Stimulated activated CD8-positive, alpha-beta memory T cell treated with anti-CD3 and anti-CD28 coated beads, Interleukin-15, amount 100 ng/mL, for 4 hours (primary cell): ENCODE results near the gene SH2D3A.
"Not testable (repeated sequence)": the region's sequence is repeated elsewhere in the genome, so short reads cannot be mapped to it uniquely, and the experiment has no call there.

Experiments
- DNase-seq, 2 donors: peaks; one replicate each; pipeline ENCODE4 v3.0.0-alpha.2; 2020; ENCODE audit warnings: low read depth in 2 of 2

SH2D3A gene

GRCh38 chr19:6761053-6761676, 6.1 kb downstream of the SH2D3A start:
- DNase-seq: no peak

DNA sequence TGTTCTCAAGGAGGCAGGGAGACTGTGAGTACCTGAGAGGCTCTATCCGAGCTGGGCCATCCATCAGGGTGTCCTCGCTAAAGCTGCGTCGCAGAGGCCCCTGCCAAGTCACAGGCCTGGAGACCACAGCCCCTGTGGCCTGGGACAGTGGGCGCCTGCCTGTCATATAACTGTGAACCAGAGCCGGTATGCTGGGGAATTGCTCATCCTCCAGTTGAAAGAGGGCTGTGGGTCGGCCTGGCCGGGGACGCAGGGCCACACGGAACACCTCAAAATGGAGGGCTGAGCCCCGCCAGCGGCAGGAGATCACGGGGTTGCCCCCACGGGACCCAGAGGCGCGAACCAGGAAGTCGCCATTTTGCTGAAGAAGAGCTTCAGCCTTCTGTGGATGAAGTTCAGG, 6.6 kb downstream of the SH2D3A start:
- no peak for DNase-seq

GRCh38 chr19:6754653-6755463, 12.4 kb downstream of the SH2D3A start:
- DNase-seq: no peak

DNA sequence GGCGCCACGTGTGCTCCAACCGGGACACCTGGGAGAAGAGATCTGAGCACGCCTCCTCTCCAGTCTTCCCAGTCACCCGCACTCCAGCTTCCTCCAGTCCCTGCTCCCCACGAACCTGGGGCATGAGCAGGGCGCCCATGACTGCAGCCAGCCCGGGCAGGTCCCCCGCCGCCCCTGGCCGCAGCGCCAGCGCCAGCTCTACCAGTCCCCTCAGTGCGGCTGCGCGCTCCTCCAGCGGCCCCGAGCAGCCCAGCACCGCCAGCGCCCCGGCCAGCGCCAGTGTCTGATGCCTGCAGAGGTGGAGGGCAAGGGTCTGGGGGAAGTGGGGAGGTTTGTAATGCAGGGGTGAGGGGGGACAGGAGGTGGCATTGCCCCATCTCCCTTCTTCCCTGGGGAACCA, 13.1 kb downstream of the SH2D3A start:
- no peak for DNase-seq

DNA sequence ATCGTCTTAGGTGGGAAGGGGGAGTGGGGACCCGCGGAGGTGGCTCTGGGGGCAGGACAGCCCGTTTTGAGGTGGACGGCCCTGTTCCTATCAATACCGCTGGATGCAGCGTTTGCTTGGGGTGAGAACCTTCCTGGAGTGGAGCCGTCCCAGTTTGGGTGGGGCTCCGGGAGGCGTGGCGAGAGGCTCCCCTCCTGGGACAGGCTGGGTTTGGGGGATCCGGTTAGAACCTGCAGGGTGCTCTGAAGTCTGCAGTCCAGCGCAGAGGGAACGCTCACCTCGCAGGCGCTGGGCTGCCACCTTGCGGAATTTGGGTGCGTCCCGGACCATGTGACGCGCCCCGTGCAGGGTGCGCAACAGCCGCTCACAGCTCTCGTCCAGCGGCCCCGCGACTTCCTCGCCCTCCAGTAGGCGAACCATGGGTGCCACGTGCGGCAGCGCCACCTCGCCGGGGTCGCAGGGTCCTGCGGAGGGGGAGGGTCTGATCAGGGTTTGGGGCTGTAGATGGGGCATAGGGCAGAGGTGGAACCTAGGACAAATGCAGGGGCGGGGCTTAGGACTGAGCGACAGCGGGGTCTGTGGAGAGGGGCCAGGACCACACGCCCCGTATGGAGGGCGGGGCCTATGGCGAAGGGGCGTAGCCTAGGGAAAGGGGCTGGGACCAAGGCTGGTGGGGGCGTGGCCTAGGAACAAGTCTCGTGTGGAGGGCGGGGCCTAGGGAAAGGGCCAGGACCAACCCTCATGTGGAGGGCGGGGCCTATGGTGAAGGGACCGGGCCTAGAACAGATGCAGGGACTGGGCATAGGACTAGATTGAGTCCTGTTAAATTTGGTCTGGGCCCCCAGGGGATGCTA, 13.8 kb downstream of the SH2D3A start:
- DNase-seq: peak; percentile 41 to 59

DNA sequence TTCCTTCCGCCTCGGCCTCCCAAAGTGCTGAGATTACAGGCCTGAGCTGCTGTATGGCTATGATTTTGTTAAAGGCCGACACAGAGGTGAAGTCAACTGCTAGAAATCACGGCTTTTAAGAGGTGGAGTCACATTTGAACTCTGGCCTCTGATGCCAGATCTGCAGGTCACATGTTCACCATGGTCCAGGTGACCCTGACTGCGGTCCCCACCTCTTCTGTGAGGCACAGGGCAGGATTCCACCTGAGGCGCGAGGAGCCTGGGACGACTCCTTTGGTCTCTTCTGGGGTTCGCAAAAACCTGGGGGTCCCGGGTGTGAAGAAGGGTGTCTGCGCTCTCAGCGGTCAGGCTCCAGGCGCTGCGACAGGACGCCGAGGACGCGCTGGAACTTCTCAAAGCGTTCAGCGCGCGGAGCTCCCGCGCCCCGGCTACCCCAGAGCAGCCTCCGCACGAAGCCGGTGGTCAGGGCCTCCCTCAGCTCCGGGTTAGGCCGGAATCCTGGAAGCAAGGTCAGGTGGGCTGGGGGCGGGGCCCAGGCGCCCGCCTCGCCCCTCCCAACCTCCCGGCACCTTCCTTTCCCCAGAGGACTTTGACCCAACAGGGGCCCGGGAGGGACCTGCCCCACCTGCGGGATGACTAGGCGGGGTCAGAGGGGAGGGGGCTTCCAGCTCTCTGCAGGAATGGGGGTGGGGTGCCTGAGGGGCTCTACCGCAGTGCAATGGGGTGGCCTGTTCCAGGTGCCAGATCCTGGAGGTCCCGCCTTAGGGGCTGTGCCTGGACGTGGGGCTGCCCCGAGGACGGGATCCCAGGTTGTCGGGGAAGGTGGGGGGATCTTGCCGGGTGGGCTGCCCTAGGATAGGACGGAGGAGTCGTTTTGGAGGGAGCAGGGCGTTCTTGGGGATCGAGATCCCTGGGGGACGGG, 14.7 kb downstream of the SH2D3A start:
- DNase-seq: no peak

GRCh38 chr19:6751189-6751588, 16.0 kb downstream of the SH2D3A start:
- no peak for DNase-seq

- DNase-seq: no peak
Observed at GRCh38 chr19:6750062-6750461, 17.2 kb downstream of the SH2D3A start.

GRCh38 chr19:6748543-6748942, 18.7 kb downstream of the SH2D3A start:
- DNase-seq: not testable (repeated sequence)

DNA sequence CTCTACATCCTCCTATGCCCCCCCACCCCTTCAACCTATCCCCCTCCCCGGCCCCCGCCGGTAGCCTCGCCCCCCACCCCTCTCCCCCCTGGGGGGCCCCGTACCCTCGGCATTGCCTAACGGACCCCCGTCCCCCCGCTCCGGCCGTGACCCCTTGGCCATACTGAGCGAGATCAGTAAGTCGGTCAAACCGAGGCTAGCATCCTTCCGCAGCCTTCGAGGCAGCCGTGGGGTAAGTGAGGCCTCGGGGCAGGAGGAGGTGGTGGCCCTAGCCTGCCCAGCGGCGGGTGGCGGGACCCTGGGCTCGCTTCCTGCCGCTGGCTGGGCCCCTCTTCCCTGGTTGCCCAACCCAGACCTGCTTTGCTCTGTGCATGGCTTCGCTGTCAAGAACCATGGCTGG, 21.3 kb downstream of the SH2D3A start:
- DNase-seq: no peak

DNA sequence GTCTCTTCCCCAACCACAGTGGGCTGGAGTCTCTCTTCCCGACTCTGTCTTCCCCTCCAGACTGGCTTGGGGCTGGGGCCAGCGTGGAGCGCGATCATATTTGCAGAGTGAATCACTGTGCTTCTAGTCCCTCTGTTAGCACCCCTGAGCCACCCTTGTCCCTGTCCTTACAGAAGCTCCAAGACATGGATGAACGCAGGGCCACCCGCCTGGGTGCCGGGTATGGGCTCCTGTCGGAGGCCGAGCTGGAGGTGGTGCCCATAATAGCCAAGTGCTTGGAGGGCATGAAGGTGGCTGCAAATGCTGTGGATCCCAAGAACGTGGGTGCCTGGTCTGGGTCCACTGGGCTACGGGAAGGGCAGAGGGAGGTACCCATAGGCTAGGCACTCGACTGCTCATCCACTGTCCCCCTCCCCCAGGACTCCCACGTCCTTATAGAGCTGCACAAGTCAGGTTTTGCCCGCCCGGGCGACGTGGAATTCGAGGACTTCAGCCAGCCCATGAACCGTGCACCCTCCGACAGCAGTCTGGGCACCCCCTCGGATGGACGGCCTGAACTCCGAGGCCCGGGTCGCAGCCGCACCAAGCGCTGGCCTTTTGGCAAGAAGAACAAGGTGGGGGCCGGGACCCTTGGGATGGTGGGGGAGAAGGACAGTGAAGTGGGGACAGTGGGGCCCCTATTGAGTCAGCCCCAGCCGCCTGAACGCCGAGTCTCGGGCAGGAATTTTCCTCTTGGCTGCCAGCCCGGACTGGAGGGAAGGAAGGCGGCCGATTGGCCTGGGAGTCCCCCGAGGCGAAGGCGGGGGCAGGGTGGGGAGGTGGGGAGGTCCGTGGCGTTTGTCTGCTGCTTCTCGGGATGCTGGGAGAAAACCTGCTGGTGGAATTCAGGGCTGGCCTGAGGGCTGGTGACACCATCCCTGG, 22.6 kb downstream of the SH2D3A start:
- DNase-seq: no peak

GRCh38 chr19:6743714-6744380, 23.4 kb downstream of the SH2D3A start:
- DNase-seq: no peak

DNA sequence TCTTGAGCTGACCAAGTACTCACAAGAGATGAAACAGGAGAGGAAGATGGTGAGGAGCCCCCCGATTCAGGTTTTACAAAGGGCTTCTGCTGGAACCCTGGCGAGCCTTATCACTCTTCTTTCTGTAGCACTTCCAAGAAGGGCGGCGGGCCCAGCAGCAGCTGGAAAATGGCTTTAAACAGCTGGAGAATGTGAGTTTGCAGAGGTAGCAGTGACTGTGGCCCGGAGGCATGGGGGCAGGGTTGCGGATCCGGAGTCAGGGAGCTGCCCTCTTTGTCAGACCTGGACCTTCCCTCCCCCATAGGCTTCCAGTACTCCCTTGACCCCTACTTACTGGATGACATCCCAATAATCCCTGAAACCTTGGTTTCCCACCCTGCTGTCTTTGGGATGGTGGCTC, 24.2 kb downstream of the SH2D3A start:
- no peak for DNase-seq

DNA sequence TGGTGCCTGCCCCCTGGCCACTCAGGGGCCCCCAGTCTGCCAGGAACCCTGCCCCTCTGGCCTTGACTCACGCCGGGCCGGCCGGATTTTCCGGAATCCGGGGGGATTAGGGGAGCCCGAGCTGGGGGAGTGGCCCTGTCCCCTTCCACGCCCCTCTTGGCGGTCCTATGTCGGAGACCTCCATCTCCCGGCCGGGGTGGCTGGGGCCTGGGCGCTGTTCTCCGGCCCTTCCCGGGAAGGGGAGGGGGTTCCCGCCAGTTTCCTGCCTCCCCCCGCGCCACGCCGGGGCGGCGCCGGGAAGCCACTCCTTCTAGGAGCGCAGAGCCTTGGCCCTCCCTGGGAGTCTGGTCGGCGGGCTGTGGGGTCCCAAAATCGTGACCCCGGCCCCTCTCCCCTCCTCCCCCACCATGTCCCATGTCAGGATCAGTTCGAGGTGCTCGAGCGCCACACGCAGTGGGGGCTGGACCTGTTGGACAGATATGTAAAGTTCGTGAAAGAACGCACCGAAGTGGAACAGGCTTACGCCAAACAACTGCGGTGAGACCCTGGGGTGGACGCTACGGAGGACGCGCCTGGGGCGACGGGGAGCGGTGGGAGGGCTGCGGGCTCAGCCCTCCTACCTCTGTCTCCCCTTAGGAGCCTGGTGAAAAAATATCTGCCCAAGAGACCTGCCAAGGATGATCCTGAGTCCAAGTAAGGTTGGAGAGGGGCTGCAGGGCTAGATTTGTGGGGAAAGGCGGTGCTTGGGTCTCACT, 26.5 kb downstream of the SH2D3A start:
- no peak for DNase-seq

- no peak for DNase-seq
Observed at GRCh38 chr19:6739883-6740588, 27.2 kb downstream of the SH2D3A start.

DNA sequence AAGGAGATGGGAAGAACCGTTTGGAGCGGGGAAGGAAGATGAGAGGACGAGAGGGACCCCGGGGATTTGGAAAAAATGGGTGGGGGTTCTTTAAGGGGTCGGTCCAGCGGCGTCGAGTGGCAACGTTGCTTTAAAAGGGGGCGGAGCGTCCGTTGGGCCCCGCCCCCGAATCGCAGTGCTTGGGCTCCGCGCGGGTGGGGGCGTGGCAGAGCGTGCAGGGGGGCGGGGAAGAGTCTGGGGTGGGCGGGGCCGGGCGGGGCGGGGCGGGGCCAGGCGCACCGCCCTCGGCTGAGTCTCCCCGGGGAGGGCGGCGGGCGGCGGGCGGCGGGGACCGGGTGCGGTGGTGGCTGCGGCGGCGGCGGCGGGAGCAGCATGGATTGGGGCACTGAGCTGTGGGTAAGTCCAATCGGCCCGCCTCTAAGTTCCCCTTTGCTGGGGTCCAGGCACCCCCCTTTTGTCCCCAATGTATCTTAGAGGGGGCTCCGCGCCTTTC, 27.8 kb downstream of the SH2D3A start, which contains the start of gene TRIP10:
TSS of gene TRIP10 (plus strand) at position 291 of the 493 bp plus-strand sequence. CDS start at position 373, 82 bp downstream.
- DNase-seq: peak; percentile 50 to 69

DNA sequence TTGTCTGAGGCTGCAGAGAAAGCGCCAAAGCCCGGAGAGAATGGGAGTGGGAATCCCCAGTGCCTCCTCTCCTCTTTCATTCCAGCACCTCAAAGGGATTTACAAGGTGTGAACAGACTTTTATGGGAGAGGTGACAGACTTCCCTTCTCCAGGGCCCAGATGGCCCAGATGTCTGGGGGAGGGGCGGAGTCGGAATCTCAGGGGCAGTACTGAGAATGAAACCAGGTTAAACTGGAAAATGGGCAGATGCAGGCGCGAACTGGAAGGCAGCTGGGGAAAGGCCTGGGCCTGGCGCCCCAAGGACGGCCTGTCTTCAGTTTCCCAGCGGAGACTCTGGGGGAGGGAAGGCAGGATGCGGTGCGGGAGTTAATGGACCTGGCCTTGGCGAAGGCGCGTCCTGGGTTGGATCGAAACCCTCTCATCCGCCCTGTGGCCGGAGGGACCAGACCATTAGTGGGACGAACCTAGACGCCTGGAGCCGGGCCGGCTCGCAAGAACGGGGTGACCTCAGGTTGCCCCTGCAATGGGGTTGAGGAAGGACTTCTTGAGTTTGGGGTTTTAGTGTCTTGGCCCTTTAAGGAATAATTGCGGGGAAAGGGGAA, 28.3 kb downstream of the SH2D3A start:
- DNase-seq: no peak
